H54 (cell line): ENCODE results near the gene RBL2.
"Not testable (repeated sequence)": the region's sequence is repeated elsewhere in the genome, so short reads cannot be mapped to it uniquely, and the experiment has no call there.

ENCODE experiments used
- DNase-seq: peaks from one replicate; pipeline ENCODE4 v3.0.0; 2011; ENCODE audit warnings: low spot score, mixed read lengths; ENCODE audit not compliant: insufficient read length
- FAIRE-seq: peaks from 3 replicates; lab custom pipeline; 2011; peaks lifted over from hg19 to GRCh38; lab: Jason Lieb, UNC
- POLR2A ChIP-seq: IDR thresholded peaks from 2 replicates; pipeline ENCODE4 v1.6.1; 2011; ENCODE audit warnings: low read depth, mild to moderate bottlenecking, low read length

RBL2 gene

GRCh38 chr16:53519417-53520091 is 85.3 kb downstream of the RBL2 start:
- no peak for TF ChIP-seq POLR2A
- FAIRE-seq (no peak), DNase-seq (no peak)

- DNase-seq (no peak), FAIRE-seq (no peak)
- no peak for TF ChIP-seq POLR2A
Measured at GRCh38 chr16:53523126-53523804, 89.0 kb downstream of the RBL2 start.

DNA sequence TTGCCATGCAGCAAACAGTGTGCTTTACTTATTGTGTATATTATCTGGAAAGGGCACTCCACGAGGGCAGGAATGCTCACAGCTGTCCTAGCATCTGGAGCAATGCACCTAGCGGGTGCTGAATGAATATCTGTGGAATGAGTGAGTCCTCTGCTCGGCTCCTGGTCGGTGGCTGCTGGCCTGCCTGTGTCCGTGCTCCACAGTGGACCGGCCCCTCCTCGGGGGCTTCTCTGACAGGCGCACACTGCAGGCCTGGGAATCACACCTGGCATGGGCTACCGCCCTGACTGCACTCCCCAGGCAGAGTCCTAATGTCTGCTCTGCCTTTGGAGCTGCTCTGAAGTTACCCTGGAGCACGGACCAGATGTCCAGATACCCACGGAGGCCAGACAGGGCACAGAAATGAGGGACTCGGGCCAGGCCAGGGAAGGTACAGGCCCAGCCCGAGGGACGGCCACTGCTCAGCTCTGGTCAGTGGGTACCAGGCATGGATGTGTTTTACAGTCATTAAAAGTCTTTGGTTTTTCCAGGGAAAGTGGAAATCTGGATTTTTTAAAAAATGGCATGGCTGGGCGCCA is 89.8 kb downstream of the RBL2 start:
- no peak for DNase-seq
- no peak for TF ChIP-seq POLR2A
- no peak for FAIRE-seq

- FAIRE-seq (no peak), DNase-seq (no peak)
- TF ChIP-seq POLR2A: no peak
Measured at GRCh38 chr16:53528797-53529196, 94.5 kb downstream of the RBL2 start.

GRCh38 chr16:53529513-53529912 is 95.2 kb downstream of the RBL2 start:
- FAIRE-seq: no peak

DNA sequence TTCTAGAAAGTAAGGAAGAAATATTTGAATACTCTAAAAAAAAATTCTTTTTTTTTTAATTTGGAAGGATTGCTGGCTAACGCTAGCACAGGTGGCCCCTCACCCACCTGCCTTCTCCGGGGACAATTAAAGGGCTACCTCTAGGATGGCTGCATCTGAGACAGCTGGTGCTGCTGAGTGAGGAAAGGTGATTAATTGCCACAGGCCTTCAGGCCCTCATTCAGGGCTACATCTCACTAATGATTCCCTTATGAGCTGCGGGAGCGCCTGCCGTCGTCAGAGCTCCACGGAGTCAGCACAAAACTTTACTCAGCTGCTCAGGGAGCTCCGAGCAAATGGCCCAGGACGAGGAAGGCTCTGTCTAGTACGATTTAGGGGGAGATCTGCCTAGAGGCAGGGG is 95.8 kb downstream of the RBL2 start:
- no peak for DNase-seq
- no peak for FAIRE-seq
- no peak for TF ChIP-seq POLR2A

More at GRCh38 chr16:53529513-53529912, 95.2 kb downstream of the RBL2 start:
- no peak for DNase-seq
- TF ChIP-seq POLR2A: no peak

DNA sequence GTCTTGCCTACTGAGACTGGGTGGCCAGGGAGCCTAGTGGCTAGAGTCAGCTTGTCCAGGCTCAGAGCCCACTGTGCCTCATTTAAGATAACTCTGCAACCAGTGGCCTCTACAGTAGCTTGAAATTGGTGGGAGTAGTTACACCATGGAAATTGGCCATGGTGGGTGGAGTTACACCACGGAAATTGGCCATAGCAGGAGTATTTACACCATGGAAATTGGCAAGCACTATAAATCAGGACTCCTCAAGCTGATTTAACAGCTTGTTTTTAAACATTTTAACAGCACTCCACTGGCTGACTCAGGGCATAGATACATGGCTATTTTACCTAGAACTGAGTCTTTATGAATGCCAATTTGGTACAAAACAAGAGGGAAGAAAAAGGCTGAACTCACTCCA is 96.5 kb downstream of the RBL2 start:
- FAIRE-seq: no peak
- TF ChIP-seq POLR2A: no peak
- DNase-seq: no peak

DNA sequence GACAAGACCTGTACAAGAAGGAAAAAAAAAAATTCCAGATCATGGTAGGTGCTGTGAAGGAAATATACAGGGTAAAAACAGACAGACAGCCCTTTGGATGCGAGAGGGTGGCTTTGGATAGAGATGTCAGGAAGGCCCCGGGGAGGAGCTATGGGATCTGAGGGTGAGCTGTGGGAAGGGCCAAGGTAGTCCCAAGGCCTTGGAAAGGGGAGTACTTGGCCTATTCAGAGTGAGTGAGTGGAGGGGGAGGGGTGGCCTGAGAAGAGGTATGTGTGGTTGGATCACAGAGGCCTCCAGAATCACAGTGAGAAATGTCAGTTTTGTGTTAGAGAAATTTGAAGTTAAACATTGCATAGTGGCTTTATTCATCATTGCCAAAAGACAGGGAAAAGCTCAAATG is 99.9 kb downstream of the RBL2 start:
- no peak for TF ChIP-seq POLR2A
- no peak for DNase-seq
- no peak for FAIRE-seq

DNA sequence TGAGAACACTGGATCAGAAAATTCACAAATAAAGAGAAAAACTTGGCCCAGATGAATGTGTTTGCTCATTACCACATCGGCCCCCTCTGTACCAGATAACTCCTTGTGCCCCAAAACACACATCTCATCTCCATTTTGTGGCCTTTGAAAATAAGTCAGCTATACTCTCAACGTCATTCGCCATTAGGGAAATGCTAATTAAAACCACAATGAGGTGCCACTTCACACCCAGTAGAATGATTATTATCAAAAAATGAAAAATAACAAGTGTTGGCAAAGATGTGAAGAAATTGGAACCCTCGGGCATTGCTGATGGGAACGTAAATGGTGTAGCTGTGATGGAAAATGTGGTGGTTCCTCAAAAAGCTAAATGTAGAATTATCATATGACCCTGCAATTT is 103.4 kb downstream of the RBL2 start:
- no peak for FAIRE-seq
- TF ChIP-seq POLR2A: no peak
- DNase-seq: no peak

GRCh38 chr16:53539346-53539745 is 105.1 kb downstream of the RBL2 start:
- DNase-seq, FAIRE-seq: not testable (repeated sequence)

DNA sequence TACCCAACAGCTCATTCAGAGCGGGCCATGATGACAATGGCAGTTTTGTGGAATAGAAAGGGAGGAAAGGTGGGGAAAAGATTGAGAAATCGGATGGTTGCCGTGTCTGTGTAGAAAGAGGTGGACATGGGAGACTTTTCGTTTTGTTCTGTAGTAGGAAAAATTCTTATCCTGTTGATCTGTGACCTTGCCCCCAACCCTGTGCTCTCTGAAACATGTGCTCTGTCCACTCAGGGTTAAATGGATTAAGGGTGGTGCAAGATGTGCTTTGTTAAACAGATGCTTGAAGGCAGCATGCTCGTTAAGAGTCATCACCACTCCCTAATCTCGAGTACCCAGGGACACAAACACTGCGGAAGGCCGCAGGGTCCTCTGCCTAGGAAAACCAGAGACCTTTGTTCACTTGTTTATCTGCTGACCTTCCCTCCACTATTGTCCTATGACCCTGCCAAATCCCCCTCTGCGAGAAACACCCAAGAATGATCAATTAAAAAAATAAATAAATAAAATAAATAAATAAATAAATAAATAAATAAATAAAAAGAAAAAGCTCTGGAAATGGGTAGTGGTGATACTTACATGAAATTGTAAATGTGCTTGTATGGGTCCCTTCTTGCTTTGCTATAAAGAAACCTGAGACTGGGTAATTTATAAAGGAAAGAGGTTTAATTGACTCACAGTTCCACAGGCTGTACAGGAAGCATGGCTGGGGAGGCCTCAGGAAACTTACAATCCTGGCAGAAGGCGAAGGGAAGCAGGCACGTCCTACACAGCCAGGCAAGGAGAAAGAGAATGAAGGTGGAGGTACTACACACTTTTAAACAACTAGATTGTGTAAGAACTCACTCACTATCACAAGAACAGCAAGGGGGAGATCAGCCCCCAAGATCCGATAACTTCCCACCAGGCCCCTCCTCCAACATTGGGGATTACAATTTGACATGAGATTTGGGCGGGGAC is 105.8 kb downstream of the RBL2 start:
- not testable (repeated sequence) for FAIRE-seq

More for the DNA sequence above, 105.8 kb downstream of the RBL2 start:
- not testable (repeated sequence) for DNase-seq
